K562 (cell line): Measurements from ENCODE around the gene CLASP1. TPM values are rescaled to one million over a fixed set of nuclear protein-coding genes. Genes with fewer than 3 reads are reported as not detected.

Source experiments
- ATAC-seq: fragments of 200-7000 bp; cut with Tn5 transposase; 3 replicates; pipeline ENCODE4 v1.9.1; 2020; ENCODE audit warnings: moderate library complexity
- BruUV-seq: library from RNA; stranded (reverse); fragments of 400-500 nt; replicated peaks from 2 replicates; lab custom pipeline; 2021; lab: Mats Ljungman, UMichigan
- CTCF ChIA-PET: fragments of 300-600 bp; formaldehyde crosslinking; extraction: SDS; loops from one replicate; lab custom pipeline; 2021; ENCODE audit warnings: low intra/inter-chr PET ratio; lab: Yijun Ruan, JAX
- POLR2A ChIA-PET: fragments of 300-600, 350-650 bp; sonication (Branson Sonifier 250); formaldehyde crosslinking; extraction: SDS; loops from one replicate; lab custom pipeline; 2021; ENCODE audit warnings: antibody characterized with exemption, inconsistent platforms; lab: Yijun Ruan, JAX
- DNase-seq, 4 experiments: peaks; one replicate each; pipeline versions ENCODE4 v3.0.0 to v3.0.0-alpha.2; 2011 to 2018; ENCODE audit warnings: low spot score in 3 of 4, mixed read lengths in 3 of 4; ENCODE audit errors: extremely low read depth in 1 of 4
- FAIRE-seq: peaks from 2 replicates; lab custom pipeline; 2011; peaks lifted over from hg19 to GRCh38; lab: Jason Lieb, UNC
- H2AFZ ChIP-seq: 2 replicates; pipeline ENCODE4 v1.6.0; 2011; ENCODE audit warnings: low read depth, low read length, control low read depth, inconsistent platforms
- H3K27ac ChIP-seq: fragments of 200-600 bp; 3 replicates; pipeline ENCODE4 v1.8.0; 2011; ENCODE audit warnings: low read depth, mild to moderate bottlenecking, control low read depth, inconsistent platforms, low read length, moderate library complexity, mixed read lengths; ENCODE audit errors: extremely low read depth
- H3K27me3 ChIP-seq, 2 experiments: fragments of 300-600 bp in 1 of 2; 2 replicates in 1 of 2; 3 replicates in 1 of 2; pipeline versions ENCODE4 v1.6.0 to v1.8.0; 2011; ENCODE audit warnings: inconsistent platforms in 2 of 2, low read length in 2 of 2, mild to moderate bottlenecking in 1 of 2, mixed read lengths in 1 of 2, moderate library complexity in 1 of 2; ENCODE audit not compliant: control insufficient read depth in 2 of 2, insufficient read depth in 2 of 2
- H3K36me3 ChIP-seq: fragments of 300-600 bp; 3 replicates; pipeline ENCODE4 v1.8.0; 2011; ENCODE audit warnings: mild to moderate bottlenecking, low read length, inconsistent platforms; ENCODE audit not compliant: control insufficient read depth, insufficient read depth
- H3K4me1 ChIP-seq, 2 experiments: fragments of 200-600 bp in 1 of 2; replicated peaks in 1 of 2; 2 replicates in 1 of 2; 3 replicates in 1 of 2; pipeline versions ENCODE4 v1.5.1 to v1.8.0; 2011; ENCODE audit warnings: inconsistent platforms in 2 of 2, low read length in 2 of 2, mild to moderate bottlenecking in 1 of 2, mixed read lengths in 1 of 2, moderate library complexity in 1 of 2; ENCODE audit not compliant: control insufficient read depth in 2 of 2, insufficient read depth in 2 of 2
- H3K4me2 ChIP-seq: 2 replicates; pipeline ENCODE4 v1.6.1; 2011; ENCODE audit warnings: low read length, control low read depth, inconsistent platforms, mixed read lengths; ENCODE audit not compliant: insufficient read depth
- H3K4me3 ChIP-seq: fragments of 200-600 bp; sonication (generic), shearing (Covaris generic); 2 replicates; pipeline ENCODE4 v1.5.1; 2016; ENCODE audit warnings: control low read depth, inconsistent platforms
- H3K79me2 ChIP-seq: fragments of 200-600 bp; 3 replicates; pipeline ENCODE4 v1.8.0; 2011; ENCODE audit warnings: low read length, inconsistent platforms; ENCODE audit not compliant: control insufficient read depth, insufficient read depth
- H3K9ac ChIP-seq, 2 experiments: 2 replicates each; pipeline versions ENCODE4 v1.6.0 to v1.6.1; 2011; ENCODE audit warnings: low read depth in 2 of 2, low read length in 2 of 2, control low read depth in 1 of 2, inconsistent platforms in 1 of 2, mild to moderate bottlenecking in 1 of 2, mixed read lengths in 1 of 2; ENCODE audit not compliant: insufficient read depth in 1 of 2
- H3K9me1 ChIP-seq: one replicate; pipeline ENCODE4 v1.6.0; 2011; ENCODE audit warnings: inconsistent platforms, mild to moderate bottlenecking, low read length, moderate library complexity; ENCODE audit not compliant: control insufficient read depth, insufficient read depth
- H3K9me3 ChIP-seq: replicated peaks from 2 replicates; pipeline ENCODE4 v1.5.1; 2011; ENCODE audit warnings: low read depth, low read length, inconsistent platforms; ENCODE audit not compliant: control insufficient read depth, insufficient read depth
- H4K20me1 ChIP-seq: replicated peaks from 2 replicates; pipeline ENCODE4 v1.6.1; 2011; ENCODE audit warnings: low read length, inconsistent platforms, mixed read lengths; ENCODE audit not compliant: control insufficient read depth, insufficient read depth
- FOXA3 ChIP-seq, 2 experiments: fragments of 450-650 bp in 1 of 2; sonication (generic) in 1 of 2; formaldehyde crosslinking; IDR thresholded peaks in 1 of 2; conservative IDR thresholded peaks in 1 of 2; 2 replicates each; pipeline versions ENCODE4 v1.4.0 to v1.8.0; 2020 to 2022; ENCODE audit warnings: mild to moderate bottlenecking in 2 of 2, missing genetic modification reagents in 1 of 2
- GATAD2B ChIP-seq: fragments of 450-650 bp; IDR thresholded peaks from 2 replicates; pipeline ENCODE4 v1.6.1; 2017; ENCODE audit warnings: mild to moderate bottlenecking, borderline replicate concordance
- HNRNPLL ChIP-seq: fragments of 200-400 bp; formaldehyde crosslinking; IDR thresholded peaks from 2 replicates; pipeline ENCODE4 v1.6.1; 2017; ENCODE audit warnings: low read length, low read depth, mild to moderate bottlenecking; ENCODE audit not compliant: poor library complexity, severe bottlenecking
- MEF2A ChIP-seq: IDR thresholded peaks from 2 replicates; pipeline ENCODE4 v1.6.1; 2011; ENCODE audit warnings: low read depth, mild to moderate bottlenecking, low read length, moderate library complexity; ENCODE audit not compliant: control insufficient read depth
- PHF21A ChIP-seq: fragments of 450-650 bp; IDR thresholded peaks from 2 replicates; pipeline ENCODE4 v1.6.1; 2017; ENCODE audit warnings: low read depth, borderline replicate concordance
- PRDM10 ChIP-seq: fragments of 450-650 bp; IDR thresholded peaks from 2 replicates; pipeline ENCODE4 v1.6.1; 2018; ENCODE audit not compliant: partially characterized antibody
- ZNF324 ChIP-seq: fragments of 250-450 bp; sonication (Bioruptor Pico); IDR thresholded peaks from 2 replicates; pipeline ENCODE4 v1.4.0; 2020; ENCODE audit warnings: mild to moderate bottlenecking
- ZNF57 ChIP-seq: fragments of 450-650 bp; formaldehyde crosslinking; IDR thresholded peaks from 2 replicates; pipeline ENCODE4 v1.4.0; 2020; ENCODE audit warnings: mild to moderate bottlenecking, moderate library complexity
- ZNF668 ChIP-seq: fragments of 250-450 bp; sonication (Bioruptor Pico); IDR thresholded peaks from 2 replicates; pipeline ENCODE4 v1.8.0; 2022; ENCODE audit warnings: mild to moderate bottlenecking, inconsistent platforms
- ZNF707 ChIP-seq: fragments of 250-450 bp; sonication (Bioruptor Pico); conservative IDR thresholded peaks from 2 replicates; pipeline ENCODE4 v1.8.0; 2022; ENCODE audit warnings: inconsistent platforms, mild to moderate bottlenecking, moderate library complexity
- WGBS: fragments of 100-300 bp; shearing (Covaris generic); methylation state at CpG from one replicate; pipeline ENCODE4 v1.1.6; 2016; ENCODE audit warnings: low coverage, mixed read lengths; ENCODE audit not compliant: insufficient coverage; ENCODE audit errors: missing lambda C conversion rate; 5-methylcytosine and 5-hydroxymethylcytosine counted together
- in situ Hi-C: fragments of 300-500 bp; cut with MboI; formaldehyde crosslinking; loops from 4 replicates; pipeline ENCODE4 v1.15.0; 2018; ENCODE audit warnings: inconsistent platforms, mixed read lengths
- intact Hi-C: fragments of 100-400 bp; cut with micrococcal nuclease; formaldehyde crosslinking; loops from 2 replicates; pipeline ENCODE4 v1.14.2; 2022
- polyA plus RNA-seq, 8 experiments: library from polyadenylated mRNA; depleted of rRNA in 4 of 8; stranded (reverse) in 5 of 8; unstranded in 3 of 8; fragments of >200 nt; fragmentation: Nextera tagmentation in 2 of 8; fragmentation: Illumina TruSeq in 1 of 8; extraction: Ambion mirVana in 2 of 8; extraction: Trizol in 1 of 8; gene quantifications; 2 replicates each; pipeline versions ENCODE4 v1.2.1 to v1.2.3, GENCODE V29; 2011 to 2014; ENCODE audit warnings: inconsistent platforms in 1 of 8, missing spikeins in 1 of 8
- total RNA-seq, 7 experiments: library from RNA; depleted of rRNA in 6 of 7; stranded (reverse); fragments of >200 nt in 6 of 7; fragmentation: Illumina TruSeq in 2 of 7; extraction: Trizol in 2 of 7; gene quantifications; 2 replicates each; pipeline versions ENCODE4 v1.2.1 to v1.2.3, GENCODE V29; 2011 to 2021; ENCODE audit warnings: low replicate concordance in 1 of 7

The CLASP1 gene
- total and polyA plus RNA-seq, 9 of the 15 experiments (the other 6 are each of a cell fraction or from before 2014, with no cell fraction given), result 1.7 to 40.3 (median 20.7) TPM

- TF ChIP-seq MEF2A (peak; percentile 22; the same call in 1 of the 2 replicates), ZNF324 (no peak)
- CTCF ChIA-PET, result no interaction called here
- in situ Hi-C loops, result no loop called here
- Histone ChIP-seq H3K27ac (no peak overlapping the region), H3K4me1 (peaks cover 0 to 19% of the 10 kb centered on the region in 2 experiments; a peak in 4 of 5 replicates), H3K9ac (no peak overlapping the region), H3K4me3 (no peak overlapping the region), H3K36me3 (peaks cover 4% of the 10 kb centered on the region; the same call in 2 of the 3 replicates), H3K9me3 (no peaks in the 10 kb centered on the region), H4K20me1 (peaks cover 12% of the 10 kb centered on the region; the same call in 1 of the 2 replicates), H3K79me2 (no peaks in the 10 kb centered on the region; the same call in 2 of the 3 replicates), H3K9me1 (no peaks in the 10 kb centered on the region), H3K27me3 (no peaks in the 10 kb centered on the region), H2AFZ (no peak overlapping the region), H3K4me2 (no peak overlapping the region)
- BruUV-seq, result no TSS peak
- FAIRE-seq (peak; percentile 40), DNase-seq (no peak), ATAC-seq (peak; percentile 50)
- POLR2A ChIA-PET, result interaction anchor here (0.6 to 1.8 kb wide), 8 partner anchors 8 to 54 kb away, joined by 3 to 8 read pairs (median 4); partner anchors contain the start of gene RNU4ATAC
- intact Hi-C loops, result no loop called here
- WGBS, result 49% methylated on average over 3 of the region's 3 CpGs
Measured at GRCh38 chr2:121476684-121477083, 172.6 kb downstream of the CLASP1 start.

GRCh38 chr2:121475811-121476571, 173.3 kb downstream of the CLASP1 start:
- no peaks in the 10 kb centered on the region for H3K9me1 ChIP-seq
- no peak overlapping the region for H2AFZ ChIP-seq
- peaks cover 12% of the 10 kb centered on the region; the same call in 1 of the 2 replicates for H4K20me1 ChIP-seq
- DNase-seq (peak in 2 of 4 experiments; percentile 18 to 22), ATAC-seq (peak; percentile 73), FAIRE-seq (no peak)
- H3K9me3 ChIP-seq, result no peaks in the 10 kb centered on the region
- 25% methylated on average over 4 of the region's 4 CpGs for WGBS
- no peak overlapping the region for H3K4me2 ChIP-seq
- no peak overlapping the region for H3K4me3 ChIP-seq
- H3K27me3 ChIP-seq, result no peaks in the 10 kb centered on the region
- no peaks in the 10 kb centered on the region; the same call in 2 of the 3 replicates for H3K79me2 ChIP-seq
- in situ Hi-C loops (no loop called here), intact Hi-C loops (no loop called here)
- ChIA-PET POLR2A (interaction anchor here (0.6 to 1.8 kb wide), 8 partner anchors 8 to 55 kb away, joined by 3 to 8 read pairs (median 4); partner anchors contain the start of gene RNU4ATAC), CTCF (no interaction called here)
- no peak overlapping the region for H3K27ac ChIP-seq
- BruUV-seq, result no TSS peak
- H3K4me1 ChIP-seq, result peaks cover 0 to 19% of the 10 kb centered on the region in 2 experiments; a peak in 4 of 5 replicates
- peaks cover 7% of the 10 kb centered on the region; the same call in 2 of the 3 replicates for H3K36me3 ChIP-seq
- H3K9ac ChIP-seq, result no peak overlapping the region
- peak; percentile 87 for TF ChIP-seq PRDM10
- peak in 1 of 2 experiments; percentile 77; a peak in 2 of 4 replicates for TF ChIP-seq FOXA3 (CRISPR knock-in tag; conservative IDR thresholded peaks at IDR 0.05 in 1 of 2, IDR thresholded peaks at IDR 0.05 in 1 of 2)
- no peak for TF ChIP-seq HNRNPLL
- no peak for TF ChIP-seq ZNF668
- no peak for TF ChIP-seq ZNF707 (CRISPR knock-in tag)
- no peak for TF ChIP-seq PHF21A
- no peak for TF ChIP-seq ZNF57 (CRISPR knock-in tag)
- TF ChIP-seq GATAD2B, result no peak
